T-helper 2 cell (primary cell): ENCODE data around the gene CD22.
A peak's percentile ranks its signal among the peaks of the same experiment; 100 is the strongest.

Experiments
- DNase-seq, 5 experiments: peaks; one replicate each; pipeline versions ENCODE4 v3.0.0 to v3.0.0-alpha.2; 2012 to 2022

CD22 gene

GRCh38 chr19:35314858-35315470, 14.0 kb upstream of the CD22 start:
- no peak for DNase-seq

- DNase-seq = no peak
Measured at GRCh38 chr19:35315883-35316282, 13.1 kb upstream of the CD22 start.

GRCh38 chr19:35316560-35316959, 12.4 kb upstream of the CD22 start:
- DNase-seq = no peak

GRCh38 chr19:35317464-35318043, 11.4 kb upstream of the CD22 start:
- no peak for DNase-seq

- no peak for DNase-seq
Measured at GRCh38 chr19:35318679-35319448, 10.1 kb upstream of the CD22 start.

GRCh38 chr19:35320065-35320713, 8.8 kb upstream of the CD22 start:
- DNase-seq = no peak

GRCh38 chr19:35321291-35321690, 7.7 kb upstream of the CD22 start:
- no peak for DNase-seq

- no peak for DNase-seq
Measured at GRCh38 chr19:35322014-35322413, 7.0 kb upstream of the CD22 start.

GRCh38 chr19:35327642-35328041, 1.3 kb upstream of the CD22 start:
- no peak for DNase-seq

GRCh38 chr19:35329323-35329722, 336 bp downstream of the CD22 start:
- DNase-seq = no peak

GRCh38 chr19:35330475-35330874, 1.5 kb downstream of the CD22 start:
- DNase-seq = no peak

- DNase-seq = no peak
Measured at GRCh38 chr19:35331551-35332214, 2.7 kb downstream of the CD22 start.

- DNase-seq = peak in 1 of 5 experiments; percentile 46
Measured at GRCh38 chr19:35332817-35333216, 3.8 kb downstream of the CD22 start.

- no peak for DNase-seq
Measured at GRCh38 chr19:35334144-35334753, 5.3 kb downstream of the CD22 start.

- DNase-seq = no peak
Measured at GRCh38 chr19:35336166-35336955, 7.4 kb downstream of the CD22 start.

- no peak for DNase-seq
Measured at GRCh38 chr19:35337097-35337983, 8.4 kb downstream of the CD22 start.

- no peak for DNase-seq
Measured at GRCh38 chr19:35337984-35338296, 9.0 kb downstream of the CD22 start.

GRCh38 chr19:35340431-35340830, 11.4 kb downstream of the CD22 start:
- DNase-seq = no peak

- DNase-seq = no peak
Measured at GRCh38 chr19:35341006-35341405, 12.0 kb downstream of the CD22 start.

GRCh38 chr19:35341565-35342225, 12.7 kb downstream of the CD22 start:
- no peak for DNase-seq
